Lung microvascular endothelial cell (primary cell): ENCODE measurements around the gene DDX28. TPM values are rescaled to one million over a fixed set of nuclear protein-coding genes. Genes with fewer than 3 reads are reported as not detected.
"Not testable (repeated sequence)": the region's sequence is repeated elsewhere in the genome, so short reads cannot be mapped to it uniquely, and the experiment has no call there.

Source experiments
- DNase-seq, 2 donors: peaks; one replicate each; pipeline versions ENCODE4 v3.0.0 to v3.0.0-alpha.2; 2010; ENCODE audit warnings: low read depth in 2 of 2
- total RNA-seq: library from RNA; depleted of rRNA; stranded (reverse); fragments of >200 nt; gene quantifications from 2 replicates; pipeline ENCODE4 v1.2.1, GENCODE V29; 2014

Gene DDX28
- total RNA-seq, 1 donor from 2014 or later, result 19.8 TPM

GRCh38 chr16:67998231-67998778 lies 24.7 kb downstream of the DDX28 start:
- not testable (repeated sequence) for DNase-seq

GRCh38 chr16:67996666-67997065 lies 26.4 kb downstream of the DDX28 start:
- DNase-seq, result no peak

DNA sequence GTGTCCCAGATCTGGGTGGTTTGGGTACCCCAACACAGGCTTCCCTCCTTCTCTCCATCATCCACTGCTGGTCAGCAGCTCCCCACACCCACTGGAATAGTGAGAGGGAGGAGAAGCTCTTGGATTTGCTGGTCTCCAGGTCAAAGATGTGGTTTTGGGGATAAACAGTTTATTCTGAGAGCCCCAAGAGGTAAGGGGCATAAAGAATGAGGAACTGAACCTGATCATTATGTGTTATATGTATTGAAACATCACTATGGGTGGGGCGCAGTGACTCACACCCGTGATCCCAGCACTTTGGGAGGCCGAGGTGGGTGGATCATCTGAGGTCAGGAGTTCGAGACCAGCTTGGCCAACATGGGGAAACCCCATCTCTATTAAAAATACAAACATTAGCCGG lies 27.6 kb downstream of the DDX28 start:
- DNase-seq, result no peak

- not testable (repeated sequence) for DNase-seq
These were observed 29.0 kb downstream of the DDX28 start for GRCh38 chr16:67994040-67994408.

- peak; percentile 70 to 80 for DNase-seq
These were observed 29.6 kb downstream of the DDX28 start for GRCh38 chr16:67993207-67994039.

DNA sequence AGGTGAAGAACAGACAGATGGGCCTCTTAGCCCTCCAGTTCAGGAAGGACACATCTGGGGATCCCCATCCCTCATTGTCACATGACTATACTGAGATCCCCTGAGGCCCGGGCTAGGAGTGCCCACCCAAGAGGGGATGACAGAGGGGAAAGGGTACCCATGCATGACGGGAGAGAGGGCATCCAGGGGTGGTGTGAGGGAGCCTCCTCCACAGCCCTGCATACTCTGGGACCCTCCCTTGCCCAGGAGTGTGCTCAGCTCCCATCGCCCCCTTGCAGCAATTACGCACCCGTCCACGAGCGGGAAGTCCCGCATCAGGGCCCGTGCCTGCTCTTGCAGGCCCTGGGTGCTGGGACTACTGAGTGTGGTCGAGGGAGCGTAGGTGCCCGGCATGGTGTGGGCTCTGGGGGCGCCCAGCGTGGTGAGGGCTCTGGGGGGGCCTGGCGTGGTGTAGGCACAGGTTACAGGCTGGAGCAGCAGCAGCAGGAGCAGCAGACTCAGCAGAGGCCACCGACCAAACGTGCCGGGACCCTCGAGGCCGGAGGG lies 30.3 kb downstream of the DDX28 start:
- no peak for DNase-seq

DNA sequence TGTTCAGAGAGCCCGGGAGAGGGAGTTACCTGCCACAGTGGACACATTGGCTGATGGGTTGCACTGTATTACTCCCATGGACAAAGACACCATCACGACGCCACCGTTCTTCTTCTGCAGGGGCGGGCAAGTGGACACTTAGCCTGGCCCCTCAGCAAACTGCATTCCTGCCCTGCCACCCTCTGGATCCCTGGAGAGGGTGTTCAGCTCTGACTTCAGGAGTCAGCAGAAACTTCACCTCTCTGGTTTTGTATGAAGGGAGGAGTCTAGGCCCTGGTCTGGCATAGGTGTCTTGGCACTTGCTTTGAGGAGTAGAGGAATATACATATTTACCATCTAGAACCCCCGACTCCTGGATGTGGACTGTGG lies 33.0 kb downstream of the DDX28 start:
- DNase-seq, result no peak

DNA sequence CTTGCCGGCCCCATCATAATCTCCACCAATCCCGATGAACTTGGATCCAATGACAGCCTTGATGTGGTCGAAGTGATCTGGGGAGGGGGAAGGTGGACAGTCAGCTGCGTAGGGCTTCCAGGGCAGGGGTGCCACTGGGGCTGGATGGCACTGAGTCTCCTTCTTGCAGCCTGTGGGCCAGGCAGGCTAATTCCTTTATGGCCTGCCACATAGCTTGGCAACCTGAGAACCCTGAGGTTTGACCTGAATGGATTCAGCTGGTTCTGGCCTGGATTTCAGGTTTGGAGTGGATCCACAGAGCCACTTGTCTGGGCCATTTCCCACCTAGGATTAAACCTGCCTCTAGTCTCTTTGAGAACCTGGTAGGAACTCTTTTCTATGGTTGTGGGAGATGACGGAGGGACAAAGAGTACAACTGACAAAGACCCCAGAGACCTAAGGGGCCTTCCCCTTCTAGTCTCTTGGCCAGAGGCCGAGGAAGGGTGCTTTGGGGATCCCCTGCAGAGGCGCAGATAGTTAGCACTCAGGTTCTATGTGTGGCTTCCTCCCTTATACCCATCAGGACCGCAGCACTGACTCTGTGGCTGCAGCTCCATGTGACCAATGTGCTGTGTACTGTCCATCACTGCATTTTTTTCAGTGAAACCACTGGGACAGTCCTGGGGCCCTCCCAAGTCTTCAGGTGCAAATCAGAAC lies 33.6 kb downstream of the DDX28 start:
- DNase-seq, result no peak

- DNase-seq, result no peak
These were observed 34.4 kb downstream of the DDX28 start for GRCh38 chr16:67988675-67989074.

DNA sequence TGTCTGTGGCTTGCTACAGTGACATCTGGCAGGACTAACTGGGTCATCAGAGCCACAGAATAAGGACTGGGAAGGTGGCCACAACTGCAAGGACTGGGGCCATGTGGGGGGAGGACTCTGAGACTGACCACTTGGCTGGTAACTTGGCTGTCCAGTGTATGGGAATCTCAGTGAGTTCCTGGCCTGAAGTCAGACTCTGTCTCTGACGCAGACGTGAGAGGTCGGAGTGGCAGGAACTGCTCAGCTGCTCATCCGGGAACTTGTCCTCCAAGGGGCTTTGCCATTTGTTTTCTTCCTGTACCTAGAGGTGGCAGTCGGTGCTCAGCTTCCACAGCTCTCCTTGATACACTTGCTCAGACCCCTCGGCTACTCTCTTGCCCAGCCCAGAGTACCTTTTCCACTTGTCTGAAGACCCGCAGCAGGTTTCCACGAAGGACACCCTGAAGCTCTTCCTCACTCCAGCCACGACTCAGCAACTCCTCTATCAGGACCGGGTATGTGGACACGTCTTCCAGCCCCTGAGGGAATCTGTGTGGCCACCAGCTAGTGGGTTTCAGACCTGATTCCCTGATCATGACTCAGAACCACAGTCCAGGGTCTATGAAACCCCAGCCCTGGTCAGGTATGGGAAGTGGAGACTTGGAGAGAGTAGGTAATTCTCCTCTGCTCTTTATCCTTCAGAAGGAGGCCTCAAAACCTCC lies 35.4 kb downstream of the DDX28 start:
- peak in 1 of 2 donors; percentile 64 for DNase-seq

DNA sequence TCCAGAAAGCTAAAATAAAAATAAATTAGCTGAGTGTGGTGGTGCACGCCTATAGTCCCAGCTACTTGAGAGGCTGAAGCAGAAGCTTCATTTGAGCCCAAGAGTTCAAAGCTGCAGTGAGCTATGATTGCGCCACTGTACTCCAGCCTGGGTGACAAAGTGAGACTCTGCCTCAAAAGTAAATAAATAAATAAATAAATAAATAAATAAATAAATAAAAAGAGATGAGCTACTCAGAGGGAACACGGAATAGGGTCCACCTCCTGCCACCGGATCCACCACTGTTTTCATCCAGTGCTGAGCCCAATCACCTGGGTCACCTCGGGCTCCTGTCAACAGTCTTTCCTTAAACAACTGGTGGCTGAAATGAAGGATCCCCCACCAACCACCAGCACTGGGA lies 36.1 kb downstream of the DDX28 start:
- DNase-seq, result no peak

GRCh38 chr16:67982011-67982696 lies 40.9 kb downstream of the DDX28 start:
- DNase-seq, result no peak

DNA sequence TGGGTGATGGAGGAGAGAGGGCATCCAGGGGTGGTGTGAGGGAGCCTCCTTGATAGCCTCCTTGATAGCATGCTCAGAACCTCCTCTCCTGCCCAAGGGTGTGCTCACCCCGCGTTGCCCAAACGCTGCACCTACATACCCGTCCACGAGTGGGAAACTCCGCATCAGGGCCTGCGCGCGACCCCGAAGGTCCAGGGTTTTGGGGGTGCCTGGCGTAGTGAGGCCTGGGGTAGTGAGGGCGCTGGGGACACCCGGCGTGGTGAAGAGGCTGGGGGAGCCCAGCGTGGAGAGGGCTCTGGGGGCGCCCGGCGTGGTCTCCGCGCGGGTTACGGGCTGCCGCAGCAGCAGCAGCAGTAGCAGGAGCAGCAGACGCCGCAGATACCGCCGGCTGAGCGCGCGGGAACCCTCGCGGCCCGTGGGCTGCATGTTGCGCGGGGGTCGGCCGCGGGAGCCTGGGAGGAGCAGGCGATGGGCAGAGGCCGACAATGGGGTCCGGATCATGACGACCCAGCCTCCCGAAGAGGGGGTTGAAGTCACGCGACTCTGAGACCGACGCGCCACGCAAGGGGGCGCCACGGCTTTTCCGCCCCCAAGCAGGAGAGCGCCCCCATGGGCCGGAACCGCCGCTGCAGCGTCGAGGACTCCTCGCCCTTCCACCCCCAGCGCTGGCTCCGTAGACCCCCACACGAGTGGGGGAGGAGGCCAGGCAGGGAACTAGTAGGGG lies 42.9 kb downstream of the DDX28 start, which contains the start of gene DPEP3:
TSS of gene DPEP3 (minus strand) at position 545 of the 724 bp plus-strand sequence. CDS start at position 426, 119 bp downstream.
- DNase-seq, result no peak

GRCh38 chr16:67977469-67978227 lies 45.4 kb downstream of the DDX28 start:
- DNase-seq, result no peak

DNA sequence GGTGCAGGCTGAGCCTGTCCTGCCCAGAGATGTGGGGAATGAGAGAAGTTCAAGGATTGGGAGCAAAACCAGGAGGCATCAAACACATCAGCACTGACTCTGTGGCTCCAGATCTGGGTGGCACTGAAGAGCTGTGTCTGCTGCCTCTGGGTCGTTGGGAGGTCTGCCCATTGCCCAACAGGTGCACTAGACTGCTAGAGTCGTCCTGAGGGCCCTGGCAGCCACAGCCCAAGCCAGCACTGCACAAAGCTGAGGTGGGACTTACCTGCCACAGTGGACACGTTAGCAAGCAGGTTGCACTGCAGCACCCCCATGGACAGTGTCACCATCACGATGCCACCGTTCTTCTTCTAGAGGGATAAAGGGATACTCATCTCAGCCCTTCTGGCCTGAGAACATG lies 46.0 kb downstream of the DDX28 start:
- DNase-seq, result no peak

- no peak for DNase-seq
These were observed 46.8 kb downstream of the DDX28 start for GRCh38 chr16:67976205-67976604.

DNA sequence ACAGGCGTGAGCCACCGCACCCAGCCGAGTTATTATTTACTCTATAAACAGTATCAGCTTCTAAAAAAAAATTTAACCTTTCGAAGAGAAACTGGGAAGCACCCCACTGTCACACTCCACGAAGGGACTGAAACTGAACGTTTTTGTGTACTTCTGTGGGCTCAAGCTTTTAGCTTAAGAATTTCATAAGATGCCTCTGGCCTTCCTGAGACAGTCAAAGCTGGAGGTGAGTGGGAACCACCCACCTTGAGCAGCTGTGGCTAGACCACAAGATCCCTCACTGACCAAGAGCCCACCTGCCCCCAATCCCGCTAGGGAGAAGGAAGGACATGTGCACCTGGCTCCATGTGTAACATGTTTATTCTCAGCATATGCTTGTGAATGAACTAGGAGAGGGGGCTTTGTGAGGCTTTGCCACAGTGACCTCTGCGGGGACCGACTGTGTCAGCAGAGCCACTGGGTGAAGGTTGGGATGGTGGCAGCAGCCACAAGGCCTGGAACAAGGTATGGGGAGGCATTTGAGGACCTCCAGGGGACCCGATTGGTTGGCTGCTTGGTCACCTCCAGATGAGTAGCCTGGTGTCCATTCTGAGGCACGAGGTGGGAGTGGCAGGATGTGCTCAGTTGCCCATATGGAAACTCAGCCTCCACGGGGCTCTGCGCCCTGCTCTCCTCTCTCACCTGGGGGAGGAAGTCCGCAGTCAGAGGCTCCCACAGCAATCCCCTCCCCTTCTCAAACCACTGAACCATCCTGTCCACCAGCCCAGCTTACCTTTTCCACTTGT lies 47.5 kb downstream of the DDX28 start:
- DNase-seq, result no peak

GRCh38 chr16:67972285-67972684 lies 50.7 kb downstream of the DDX28 start:
- DNase-seq, result not testable (repeated sequence)

DNA sequence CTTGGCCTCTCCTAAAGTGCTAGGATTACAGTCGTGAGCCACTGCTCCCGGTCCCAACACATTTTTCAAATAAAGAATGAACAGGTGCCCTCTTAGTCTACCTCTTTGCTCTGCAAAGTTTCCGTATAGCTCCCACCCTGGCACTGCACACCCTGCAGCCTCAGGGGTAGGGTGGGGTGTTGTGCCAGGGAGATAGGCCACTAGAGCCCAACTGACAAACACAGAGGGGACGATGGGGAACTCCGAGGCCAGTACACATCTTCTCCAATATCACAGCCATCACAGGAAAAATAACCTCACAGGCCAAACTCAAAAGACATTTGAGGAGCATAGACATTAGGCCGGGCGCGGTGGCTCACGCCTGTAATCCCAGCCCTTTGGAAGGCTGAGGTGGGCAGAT lies 51.9 kb downstream of the DDX28 start:
- no peak for DNase-seq
